ENCODE data around the gene CHAMP1.

- TF ChIP-seq CTCF (IDR thresholded peaks at IDR 0.05): no peak
- TF ChIP-seq POLR2A (IDR thresholded peaks at IDR 0.05): no peak
These were observed 5.2 kb upstream of the CHAMP1 start for GRCh38 chr13:114309086-114309485.
